ENCODE measurements around the gene MTMR3. TPM values are rescaled to one million over a fixed set of nuclear protein-coding genes. Genes with fewer than 3 reads are reported as not detected.

Gene MTMR3
- total RNA-seq, 2 experiments from 2014 or later: 57.8 to 60.6 TPM

- H3K27ac Mint-ChIP-seq: no peak overlapping the region
- Histone ChIP-seq H3K27ac (ENCODE audit: low read depth in 1 of 2, low read length in 2 of 2) (no peak overlapping the region), H3K4me3 (ENCODE audit: low read length) (no peak overlapping the region), H3K9me3 (ENCODE audit: control insufficient read depth in 1 of 2, insufficient read depth in 1 of 2, low read length in 2 of 2) (no peaks in the 10 kb centered on the region), H3K27me3 (ENCODE audit: control insufficient read depth in 1 of 2, insufficient read depth in 2 of 2, low read length in 2 of 2) (no peaks in the 10 kb centered on the region), H3K4me1 (ENCODE audit: insufficient read depth, low read length) (no peaks in the 10 kb centered on the region), H3K36me3 (ENCODE audit: insufficient read depth, low read length) (peaks cover 96% of the 10 kb centered on the region)
- ChIA-PET POLR2A (no interaction called here), CTCF (interaction anchor here (0.9 kb wide), 1 partner anchor 13 kb away, joined by 3 read pairs; no protein-coding TSS in a partner anchor)
- H3K4me3 Mint-ChIP-seq: no peak overlapping the region
- DNase-seq (no peak), ATAC-seq (ENCODE audit: poor library complexity) (no peak)
- intact Hi-C loops (cut with DNase I, micrococcal nuclease): no loop called here
- H3K4me1 Mint-ChIP-seq (ENCODE audit: low read depth): no peaks in the 10 kb centered on the region
- peaks cover 94% of the 10 kb centered on the region for H3K36me3 Mint-ChIP-seq (ENCODE audit: low read depth)
- H3K9me3 Mint-ChIP-seq: no peaks in the 10 kb centered on the region
- no peaks in the 10 kb centered on the region for H3K27me3 Mint-ChIP-seq
- TF ChIP-seq CTCF (IDR thresholded peaks at IDR 0.05): no peak
Measured at GRCh38 chr22:30017375-30018223, 134.6 kb downstream of the MTMR3 start.

GRCh38 chr22:30020511-30020910 lies 137.5 kb downstream of the MTMR3 start:
- no peaks in the 10 kb centered on the region for H3K9me3 ChIP-seq (ENCODE audit: control insufficient read depth in 1 of 2, insufficient read depth in 1 of 2, low read length in 2 of 2)
- no peaks in the 10 kb centered on the region for H3K9me3 Mint-ChIP-seq
- DNase-seq (no peak), ATAC-seq (ENCODE audit: poor library complexity) (no peak)
- peaks cover 90% of the 10 kb centered on the region for H3K36me3 Mint-ChIP-seq (ENCODE audit: low read depth)
- POLR2A ChIA-PET: no interaction called here
- no peak overlapping the region for H3K4me3 Mint-ChIP-seq
- no peaks in the 10 kb centered on the region for H3K4me1 ChIP-seq (ENCODE audit: insufficient read depth, low read length)
- H3K4me1 Mint-ChIP-seq (ENCODE audit: low read depth): no peaks in the 10 kb centered on the region
- no peak for TF ChIP-seq CTCF (IDR thresholded peaks at IDR 0.05)
- no peaks in the 10 kb centered on the region for H3K27me3 ChIP-seq (ENCODE audit: control insufficient read depth in 1 of 2, insufficient read depth in 2 of 2, low read length in 2 of 2)
- H3K27me3 Mint-ChIP-seq: no peaks in the 10 kb centered on the region
- no peak overlapping the region for H3K4me3 ChIP-seq (ENCODE audit: low read length)
- intact Hi-C loops (cut with DNase I, micrococcal nuclease): no loop called here
- H3K36me3 ChIP-seq (ENCODE audit: insufficient read depth, low read length): peaks cover 98% of the 10 kb centered on the region
- CTCF ChIA-PET: no interaction called here
- no peak overlapping the region for H3K27ac ChIP-seq (ENCODE audit: low read depth in 1 of 2, low read length in 2 of 2)
- no peak overlapping the region for H3K27ac Mint-ChIP-seq

GRCh38 chr22:30021338-30021737 lies 138.4 kb downstream of the MTMR3 start:
- DNase-seq (no peak), ATAC-seq (ENCODE audit: poor library complexity) (no peak)
- Mint-ChIP-seq H3K27me3 (no peaks in the 10 kb centered on the region), H3K4me3 (no peak overlapping the region), H3K4me1 (ENCODE audit: low read depth) (no peaks in the 10 kb centered on the region), H3K36me3 (ENCODE audit: low read depth) (peaks cover 90% of the 10 kb centered on the region), H3K9me3 (no peaks in the 10 kb centered on the region), H3K27ac (no peak overlapping the region)
- Histone ChIP-seq H3K36me3 (ENCODE audit: insufficient read depth, low read length) (peaks cover 98% of the 10 kb centered on the region), H3K9me3 (ENCODE audit: control insufficient read depth in 1 of 2, insufficient read depth in 1 of 2, low read length in 2 of 2) (no peaks in the 10 kb centered on the region), H3K27me3 (ENCODE audit: control insufficient read depth in 1 of 2, insufficient read depth in 2 of 2, low read length in 2 of 2) (no peaks in the 10 kb centered on the region), H3K27ac (ENCODE audit: low read depth in 1 of 2, low read length in 2 of 2) (no peak overlapping the region), H3K4me1 (ENCODE audit: insufficient read depth, low read length) (no peaks in the 10 kb centered on the region), H3K4me3 (ENCODE audit: low read length) (no peak overlapping the region)
- TF ChIP-seq CTCF (IDR thresholded peaks at IDR 0.05): no peak
- ChIA-PET CTCF (no interaction called here), POLR2A (no interaction called here)
- intact Hi-C loops (cut with DNase I, micrococcal nuclease): no loop called here

Data from CD4-positive, alpha-beta T cell (primary cell).